LoVo (cell line): ENCODE data around the gene NDUFAB1.
"Not testable (repeated sequence)": the region's sequence is repeated elsewhere in the genome, so short reads cannot be mapped to it uniquely, and the experiment has no call there.

Experiments used
- DNase-seq: peaks from one replicate; pipeline ENCODE4 v3.0.0-alpha.2; 2016; ENCODE audit warnings: low spot score

The NDUFAB1 gene

GRCh38 chr16:23595951-23596720 is at the start of gene NDUFAB1:
Gene NDUFAB1, minus strand, starts transcription at chr16:23596316. Its CDS starts 26 bp downstream, at chr16:23596290.
- peak; percentile 92 for DNase-seq

DNA sequence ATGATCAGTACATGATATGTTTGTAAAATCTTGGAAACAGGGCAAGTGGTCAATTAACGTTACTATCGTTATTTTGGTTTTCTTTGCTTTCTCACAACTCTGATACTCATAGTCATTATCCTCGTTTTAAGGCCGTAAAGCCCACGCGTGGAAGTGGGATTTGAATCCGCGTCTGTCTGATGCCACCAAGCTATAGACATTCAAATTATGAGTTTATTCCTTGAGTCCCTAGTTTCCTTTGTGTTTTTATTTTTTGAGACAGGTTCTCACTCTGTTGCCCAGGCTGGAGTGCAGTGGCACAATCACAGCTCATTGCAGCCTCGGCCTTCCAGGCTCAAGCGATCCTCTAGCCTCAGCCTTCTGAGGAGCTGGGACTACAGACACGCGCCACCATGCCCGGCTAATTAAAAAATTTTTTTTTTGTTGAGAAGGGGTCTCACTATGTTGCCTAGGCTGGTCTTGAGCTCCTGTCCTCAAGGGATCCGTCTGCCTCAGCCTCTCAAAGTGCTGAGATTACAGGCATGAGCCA is 46.2 kb upstream of the NDUFAB1 start:
- no peak for DNase-seq

- DNase-seq = peak; percentile 96
Observed at GRCh38 chr16:23640931-23641765, 45.0 kb upstream of the NDUFAB1 start, which contains the start of the genes DCTN5 and PALB2. Gene DCTN5, plus strand, starts transcription at chr16:23641466. Its CDS starts 77 bp downstream, at chr16:23641543. Gene PALB2, minus strand, starts transcription at chr16:23641310. Its CDS starts 153 bp downstream, at chr16:23641157.

- no peak for DNase-seq
Observed at GRCh38 chr16:23640615-23640930, 44.5 kb upstream of the NDUFAB1 start.

DNA sequence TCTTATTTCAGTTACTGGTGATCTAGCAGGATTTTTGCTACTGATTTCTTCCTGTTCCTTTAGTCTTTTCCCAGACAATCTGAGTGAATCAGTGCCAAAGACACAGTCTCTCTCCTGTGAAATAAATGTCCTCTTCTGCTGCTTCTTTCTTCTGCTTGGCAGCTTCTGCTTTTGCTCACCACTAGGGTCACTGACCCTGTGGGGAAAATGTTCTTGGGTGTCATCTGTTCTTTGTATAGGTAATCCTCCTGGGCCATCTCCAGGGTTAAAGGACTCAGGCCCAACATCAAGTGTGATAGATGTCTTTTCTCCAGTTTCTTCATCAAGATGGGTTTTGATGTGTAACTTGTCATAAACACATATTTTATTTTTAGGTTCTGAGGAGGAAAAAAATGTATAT is 39.8 kb upstream of the NDUFAB1 start:
- no peak for DNase-seq

- no peak for DNase-seq
Observed at GRCh38 chr16:23634461-23635036, 38.4 kb upstream of the NDUFAB1 start.

GRCh38 chr16:23631874-23632273 is 35.8 kb upstream of the NDUFAB1 start:
- not testable (repeated sequence) for DNase-seq

GRCh38 chr16:23629516-23629915 is 33.4 kb upstream of the NDUFAB1 start:
- DNase-seq = no peak

DNA sequence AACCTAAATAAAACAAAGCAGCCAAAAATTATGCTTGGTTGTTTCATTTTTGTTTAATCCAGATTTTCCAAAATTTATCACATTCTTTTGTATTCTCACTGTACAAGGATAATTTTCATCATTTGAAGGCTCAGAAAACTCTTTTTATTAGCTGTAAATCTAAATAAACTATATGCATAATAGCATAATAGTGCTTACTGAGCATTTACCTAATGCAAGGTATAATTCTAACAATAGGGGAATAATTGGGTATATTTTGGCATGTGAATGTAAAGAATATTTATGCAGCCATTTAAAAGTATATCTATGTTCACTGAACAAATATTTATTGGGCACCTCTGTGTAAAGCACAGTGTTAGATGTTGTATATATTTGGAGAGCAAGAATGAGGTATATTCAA is 28.0 kb upstream of the NDUFAB1 start:
- no peak for DNase-seq

GRCh38 chr16:23615805-23616204 is 19.7 kb upstream of the NDUFAB1 start:
- no peak for DNase-seq

GRCh38 chr16:23611936-23612335 is 15.8 kb upstream of the NDUFAB1 start:
- no peak for DNase-seq

DNA sequence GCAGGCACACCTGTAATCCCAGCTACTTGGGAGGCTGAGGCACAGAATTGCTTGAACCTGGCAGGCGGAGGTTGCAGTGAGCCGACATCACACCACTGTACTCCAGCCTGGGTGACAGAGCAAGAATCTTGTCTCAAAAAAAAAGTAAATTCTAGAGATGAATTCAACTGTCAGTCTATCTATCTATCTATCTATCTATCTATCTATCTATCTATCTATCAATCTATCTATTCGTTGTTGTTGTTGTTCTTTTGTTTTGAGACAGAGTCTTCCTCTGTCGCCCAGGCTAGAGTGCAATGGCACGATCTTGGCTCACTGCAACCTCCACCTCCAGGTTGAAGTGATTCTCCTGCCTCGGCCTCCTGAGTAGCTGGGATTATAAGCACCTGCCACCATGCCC is 14.8 kb upstream of the NDUFAB1 start:
- DNase-seq = not testable (repeated sequence)

DNA sequence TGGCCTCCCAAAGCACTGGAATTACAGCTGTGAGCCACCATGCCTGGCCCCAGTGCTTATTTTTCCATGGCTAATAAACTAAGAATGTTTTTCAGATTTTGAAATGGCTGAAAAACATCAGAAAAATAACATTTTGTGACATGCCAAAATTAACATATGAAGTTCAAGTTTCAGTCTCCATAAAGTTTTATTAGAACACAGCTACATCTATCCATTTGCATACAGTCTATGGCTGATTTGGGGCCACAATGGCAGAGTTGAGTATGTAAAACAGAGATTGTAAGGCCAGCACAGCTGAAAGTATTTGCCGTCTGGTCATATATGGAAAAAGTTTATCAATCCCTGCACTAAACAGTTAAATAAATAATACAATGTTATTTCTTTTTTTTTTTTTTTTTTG is 13.8 kb upstream of the NDUFAB1 start:
- no peak for DNase-seq

GRCh38 chr16:23608194-23608593 is 12.1 kb upstream of the NDUFAB1 start:
- no peak for DNase-seq

DNA sequence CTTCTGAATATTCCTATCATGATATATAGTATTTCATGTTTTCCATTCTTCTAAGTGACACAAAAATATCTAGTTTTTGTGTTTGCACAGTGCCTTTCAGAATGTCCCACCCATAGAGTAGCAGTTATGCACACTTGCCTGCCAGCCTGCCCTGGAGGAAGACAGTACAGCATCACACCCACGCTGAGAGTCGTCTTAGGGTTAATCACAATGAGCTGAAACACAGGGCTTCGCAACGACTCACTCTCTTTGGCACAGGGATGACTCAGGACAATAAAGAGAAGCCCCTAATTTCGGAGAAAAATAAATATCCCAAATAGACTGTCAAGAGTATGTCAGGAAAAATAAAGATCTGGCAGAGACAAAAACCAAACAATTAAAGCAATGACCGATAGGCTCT is 11.6 kb upstream of the NDUFAB1 start:
- DNase-seq = no peak

- peak; percentile 61 for DNase-seq
Observed at GRCh38 chr16:23597003-23597756, 1.1 kb upstream of the NDUFAB1 start.

- DNase-seq = peak; percentile 48
Observed at GRCh38 chr16:23595246-23595950, 718 bp downstream of the NDUFAB1 start.

- DNase-seq = no peak
Observed at GRCh38 chr16:23594186-23594585, 1.9 kb downstream of the NDUFAB1 start.

GRCh38 chr16:23590181-23590580 is 5.9 kb downstream of the NDUFAB1 start:
- DNase-seq = no peak

DNA sequence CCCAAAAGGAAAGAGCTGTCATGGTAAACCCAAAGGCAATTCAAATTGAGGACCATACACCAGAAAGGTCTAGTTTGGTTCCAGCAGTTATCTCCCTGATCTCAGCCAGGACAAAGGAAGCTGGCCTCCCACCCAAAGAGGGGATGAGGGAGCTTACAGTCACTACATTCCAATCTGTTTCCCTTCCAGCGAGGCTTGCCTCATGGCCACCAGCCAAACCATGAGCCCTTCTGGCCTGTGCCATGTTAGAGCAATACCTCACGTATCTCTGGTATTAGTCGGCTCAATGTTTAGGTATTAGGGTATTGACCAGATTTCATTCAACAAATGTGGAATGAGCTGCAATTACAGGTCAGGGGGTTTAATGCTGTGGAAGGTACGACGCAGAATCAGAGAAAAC is 8.4 kb downstream of the NDUFAB1 start:
- DNase-seq = no peak
